A673 (cell line): ENCODE measurements around the gene CDK2.

Source experiments
- CTCF ChIP-seq: fragments of 300-800, 200-600 bp; sonication (generic); conservative IDR thresholded peaks from 2 replicates; pipeline ENCODE4 v1.5.1; 2017; ENCODE audit warnings: low read depth, mild to moderate bottlenecking, antibody characterized with exemption, low read length, moderate library complexity, mixed read lengths
- EZH2 ChIP-seq: fragments of 200-600 bp; sonication (generic); IDR thresholded peaks from 2 replicates; pipeline ENCODE4 v1.6.1; 2017; ENCODE audit warnings: borderline replicate concordance, low read depth, mild to moderate bottlenecking, mixed read lengths, antibody characterized with exemption, low read length; ENCODE audit not compliant: poor library complexity, severe bottlenecking

- no peak for TF ChIP-seq CTCF
- no peak for TF ChIP-seq EZH2
Observed at GRCh38 chr12:55963760-55964159, 2.9 kb upstream of the CDK2 start.
